Central memory CD8-positive, alpha-beta T cell (primary cell): ENCODE data around the gene ACTG1.

Experiments used
- ATAC-seq: fragments of 150-1000 bp; cut with Tn5 transposase; replicated peaks from 2 replicates; pipeline ENCODE4 v1.10.0; 2022; ENCODE audit warnings: mild to moderate bottlenecking, moderate FRiP score, moderate number of reproducible peaks; ENCODE audit not compliant: poor library complexity, severe bottlenecking; ENCODE audit errors: extremely low read depth
- DNase-seq, 2 donors: peaks; one replicate each; pipeline ENCODE4 v3.0.0; 2021; ENCODE audit warnings: low spot score in 2 of 2
- H3K27ac Mint-ChIP-seq: one replicate; pipeline ENCODE4 v1.8.0; 2022; ENCODE audit warnings: low read depth, mild to moderate bottlenecking, moderate library complexity, mixed read lengths
- H3K27me3 Mint-ChIP-seq: one replicate; pipeline ENCODE4 v1.8.0; 2022; ENCODE audit warnings: mixed read lengths
- H3K36me3 Mint-ChIP-seq: one replicate; pipeline ENCODE4 v1.8.0; 2022; ENCODE audit warnings: mild to moderate bottlenecking, moderate library complexity, mixed read lengths; ENCODE audit not compliant: insufficient read depth
- H3K4me1 Mint-ChIP-seq: one replicate; pipeline ENCODE4 v1.8.0; 2022; ENCODE audit warnings: mixed read lengths
- H3K4me3 Mint-ChIP-seq: one replicate; pipeline ENCODE4 v1.8.0; 2022; ENCODE audit warnings: mild to moderate bottlenecking, moderate library complexity, mixed read lengths
- H3K9me3 Mint-ChIP-seq: one replicate; pipeline ENCODE4 v1.8.0; 2022; ENCODE audit warnings: mixed read lengths

The ACTG1 gene

GRCh38 chr17:81470270-81470943 lies 42.2 kb downstream of the ACTG1 start:
- H3K27me3 Mint-ChIP-seq = no peaks in the 10 kb centered on the region
- ATAC-seq (no peak), DNase-seq (no peak)
- H3K4me3 Mint-ChIP-seq = no peak overlapping the region
- H3K27ac Mint-ChIP-seq = no peak overlapping the region
- H3K36me3 Mint-ChIP-seq = no peaks in the 10 kb centered on the region
- H3K4me1 Mint-ChIP-seq = no peaks in the 10 kb centered on the region
- H3K9me3 Mint-ChIP-seq = no peaks in the 10 kb centered on the region

- Mint-ChIP-seq H3K36me3 (no peaks in the 10 kb centered on the region), H3K27ac (no peak overlapping the region), H3K4me1 (no peaks in the 10 kb centered on the region), H3K27me3 (no peaks in the 10 kb centered on the region), H3K4me3 (no peak overlapping the region), H3K9me3 (no peaks in the 10 kb centered on the region)
- ATAC-seq (no peak), DNase-seq (no peak)
Measured at GRCh38 chr17:81469266-81469665, 43.3 kb downstream of the ACTG1 start.

- H3K36me3 Mint-ChIP-seq = no peaks in the 10 kb centered on the region
- DNase-seq (no peak), ATAC-seq (no peak)
- H3K4me3 Mint-ChIP-seq = no peak overlapping the region
- no peaks in the 10 kb centered on the region for H3K9me3 Mint-ChIP-seq
- H3K27me3 Mint-ChIP-seq = no peaks in the 10 kb centered on the region
- H3K4me1 Mint-ChIP-seq = no peaks in the 10 kb centered on the region
- H3K27ac Mint-ChIP-seq = no peak overlapping the region
Measured at GRCh38 chr17:81468770-81469121, 43.9 kb downstream of the ACTG1 start.

GRCh38 chr17:81468111-81468769 lies 44.4 kb downstream of the ACTG1 start:
- Mint-ChIP-seq H3K27ac (no peak overlapping the region), H3K4me3 (no peak overlapping the region), H3K36me3 (no peaks in the 10 kb centered on the region), H3K4me1 (no peaks in the 10 kb centered on the region), H3K27me3 (no peaks in the 10 kb centered on the region), H3K9me3 (no peaks in the 10 kb centered on the region)
- no peak for DNase-seq
- no peak for ATAC-seq

GRCh38 chr17:81466564-81467472 lies 45.8 kb downstream of the ACTG1 start:
- Mint-ChIP-seq H3K9me3 (no peaks in the 10 kb centered on the region), H3K4me3 (no peak overlapping the region), H3K27ac (no peak overlapping the region), H3K27me3 (no peaks in the 10 kb centered on the region), H3K4me1 (no peaks in the 10 kb centered on the region), H3K36me3 (no peaks in the 10 kb centered on the region)
- ATAC-seq (no peak), DNase-seq (no peak)

GRCh38 chr17:81465910-81466309 lies 46.7 kb downstream of the ACTG1 start:
- Mint-ChIP-seq H3K27me3 (no peaks in the 10 kb centered on the region), H3K36me3 (no peaks in the 10 kb centered on the region), H3K4me3 (no peak overlapping the region), H3K9me3 (no peaks in the 10 kb centered on the region), H3K27ac (no peak overlapping the region), H3K4me1 (no peaks in the 10 kb centered on the region)
- no peak for DNase-seq
- no peak for ATAC-seq

GRCh38 chr17:81464586-81464985 lies 48.0 kb downstream of the ACTG1 start:
- no peaks in the 10 kb centered on the region for H3K27me3 Mint-ChIP-seq
- no peaks in the 10 kb centered on the region for H3K4me1 Mint-ChIP-seq
- no peak overlapping the region for H3K4me3 Mint-ChIP-seq
- H3K9me3 Mint-ChIP-seq = no peaks in the 10 kb centered on the region
- no peaks in the 10 kb centered on the region for H3K36me3 Mint-ChIP-seq
- H3K27ac Mint-ChIP-seq = no peak overlapping the region
- ATAC-seq (no peak), DNase-seq (no peak)

GRCh38 chr17:81463506-81463905 lies 49.1 kb downstream of the ACTG1 start:
- H3K9me3 Mint-ChIP-seq = no peaks in the 10 kb centered on the region
- no peaks in the 10 kb centered on the region for H3K27me3 Mint-ChIP-seq
- DNase-seq = no peak
- no peak overlapping the region for H3K4me3 Mint-ChIP-seq
- no peaks in the 10 kb centered on the region for H3K4me1 Mint-ChIP-seq
- ATAC-seq = no peak
- H3K27ac Mint-ChIP-seq = no peak overlapping the region
- H3K36me3 Mint-ChIP-seq = no peaks in the 10 kb centered on the region

GRCh38 chr17:81462506-81463125 lies 50.0 kb downstream of the ACTG1 start:
- Mint-ChIP-seq H3K36me3 (no peaks in the 10 kb centered on the region), H3K27me3 (no peaks in the 10 kb centered on the region), H3K27ac (no peak overlapping the region), H3K4me3 (no peak overlapping the region), H3K9me3 (no peaks in the 10 kb centered on the region), H3K4me1 (no peaks in the 10 kb centered on the region)
- ATAC-seq (no peak), DNase-seq (no peak)

GRCh38 chr17:81461607-81462500 lies 50.7 kb downstream of the ACTG1 start:
- H3K27ac Mint-ChIP-seq = no peak overlapping the region
- DNase-seq = no peak
- ATAC-seq = no peak
- H3K4me3 Mint-ChIP-seq = no peak overlapping the region
- no peaks in the 10 kb centered on the region for H3K36me3 Mint-ChIP-seq
- no peaks in the 10 kb centered on the region for H3K4me1 Mint-ChIP-seq
- no peaks in the 10 kb centered on the region for H3K9me3 Mint-ChIP-seq
- H3K27me3 Mint-ChIP-seq = no peaks in the 10 kb centered on the region

- Mint-ChIP-seq H3K4me3 (no peak overlapping the region), H3K36me3 (no peaks in the 10 kb centered on the region), H3K27me3 (no peaks in the 10 kb centered on the region), H3K9me3 (no peaks in the 10 kb centered on the region), H3K4me1 (no peaks in the 10 kb centered on the region), H3K27ac (no peak overlapping the region)
- no peak for ATAC-seq
- no peak for DNase-seq
Measured at GRCh38 chr17:81460856-81461460, 51.6 kb downstream of the ACTG1 start.
